NCI-H2227 (cell line): ENCODE measurements around the gene MTRF1L.

ENCODE experiments used
- DNase-seq: peaks from one replicate; lab custom pipeline; 2025; ENCODE audit not compliant: unreplicated experiment; lab: John Stamatoyannopoulos, UW

Gene MTRF1L, protein sequence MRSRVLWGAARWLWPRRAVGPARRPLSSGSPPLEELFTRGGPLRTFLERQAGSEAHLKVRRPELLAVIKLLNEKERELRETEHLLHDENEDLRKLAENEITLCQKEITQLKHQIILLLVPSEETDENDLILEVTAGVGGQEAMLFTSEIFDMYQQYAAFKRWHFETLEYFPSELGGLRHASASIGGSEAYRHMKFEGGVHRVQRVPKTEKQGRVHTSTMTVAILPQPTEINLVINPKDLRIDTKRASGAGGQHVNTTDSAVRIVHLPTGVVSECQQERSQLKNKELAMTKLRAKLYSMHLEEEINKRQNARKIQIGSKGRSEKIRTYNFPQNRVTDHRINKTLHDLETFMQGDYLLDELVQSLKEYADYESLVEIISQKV

GRCh38 chr6:153002613-153003365 lies at the start of gene MTRF1L:
Gene MTRF1L, minus strand, starts transcription at chr6:153002709. Its CDS starts 24 bp downstream, at chr6:153002685.
- peak; percentile 95 for DNase-seq

GRCh38 chr6:153051801-153052200 lies 49.3 kb upstream of the MTRF1L start:
- no peak for DNase-seq

DNA sequence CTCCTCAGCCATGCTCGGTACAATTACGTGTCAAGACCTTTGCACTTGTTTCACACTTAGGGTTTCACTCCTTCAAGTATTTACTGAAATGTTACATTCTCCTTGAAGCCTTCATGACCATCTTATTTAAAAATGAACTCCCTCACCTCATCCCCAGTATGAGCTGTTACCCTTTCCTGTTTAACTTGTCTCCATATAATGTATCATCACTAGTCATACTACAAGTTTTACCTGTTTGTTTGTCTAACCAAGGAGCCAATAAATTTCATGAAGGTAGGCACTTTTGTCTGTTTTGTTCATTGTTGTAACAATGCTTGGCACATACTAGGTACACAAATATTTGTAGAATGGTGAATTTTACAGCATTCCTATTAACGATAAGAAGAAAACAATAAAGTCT lies 46.1 kb upstream of the MTRF1L start:
- DNase-seq = no peak

GRCh38 chr6:153047386-153047785 lies 44.9 kb upstream of the MTRF1L start:
- no peak for DNase-seq

GRCh38 chr6:153045271-153045670 lies 42.8 kb upstream of the MTRF1L start:
- no peak for DNase-seq

DNA sequence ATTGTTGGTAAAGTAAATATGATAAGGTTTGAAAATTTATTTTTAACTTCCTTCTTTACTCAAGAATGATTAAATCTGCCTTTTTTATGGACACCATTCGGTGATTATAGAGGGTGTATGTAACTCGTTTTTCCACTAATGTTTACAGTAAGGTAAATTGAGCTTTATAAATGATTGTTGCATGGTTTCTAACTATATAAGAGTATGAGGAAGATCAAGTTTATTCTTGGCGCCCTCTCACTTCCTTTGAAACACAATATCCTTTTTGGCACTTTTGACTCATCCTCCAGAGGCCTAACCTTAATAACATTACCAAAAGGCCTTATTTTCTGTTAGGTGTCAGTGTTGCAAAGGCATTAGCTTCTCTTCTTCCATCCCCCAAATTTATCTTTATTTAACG lies 41.8 kb upstream of the MTRF1L start:
- DNase-seq = no peak

DNA sequence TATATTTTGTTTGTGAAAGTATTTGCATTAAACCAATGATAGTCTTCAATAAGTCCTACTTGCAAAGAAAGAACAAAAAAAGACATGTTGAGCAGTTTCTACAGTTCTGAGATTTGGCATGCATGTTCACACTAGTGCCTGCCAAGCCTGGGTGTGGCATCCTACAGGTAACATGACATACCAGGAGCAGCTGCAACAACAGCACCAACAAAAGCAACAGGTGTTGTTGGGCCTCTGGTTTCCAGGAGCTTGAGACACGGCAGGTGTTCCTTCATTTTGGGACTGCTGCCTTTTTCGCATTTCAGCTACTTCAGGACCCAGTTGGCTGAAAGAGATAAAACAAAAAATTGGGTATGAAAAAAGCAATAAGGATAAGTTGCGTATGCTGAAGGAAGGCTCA lies 41.2 kb upstream of the MTRF1L start:
- no peak for DNase-seq

DNA sequence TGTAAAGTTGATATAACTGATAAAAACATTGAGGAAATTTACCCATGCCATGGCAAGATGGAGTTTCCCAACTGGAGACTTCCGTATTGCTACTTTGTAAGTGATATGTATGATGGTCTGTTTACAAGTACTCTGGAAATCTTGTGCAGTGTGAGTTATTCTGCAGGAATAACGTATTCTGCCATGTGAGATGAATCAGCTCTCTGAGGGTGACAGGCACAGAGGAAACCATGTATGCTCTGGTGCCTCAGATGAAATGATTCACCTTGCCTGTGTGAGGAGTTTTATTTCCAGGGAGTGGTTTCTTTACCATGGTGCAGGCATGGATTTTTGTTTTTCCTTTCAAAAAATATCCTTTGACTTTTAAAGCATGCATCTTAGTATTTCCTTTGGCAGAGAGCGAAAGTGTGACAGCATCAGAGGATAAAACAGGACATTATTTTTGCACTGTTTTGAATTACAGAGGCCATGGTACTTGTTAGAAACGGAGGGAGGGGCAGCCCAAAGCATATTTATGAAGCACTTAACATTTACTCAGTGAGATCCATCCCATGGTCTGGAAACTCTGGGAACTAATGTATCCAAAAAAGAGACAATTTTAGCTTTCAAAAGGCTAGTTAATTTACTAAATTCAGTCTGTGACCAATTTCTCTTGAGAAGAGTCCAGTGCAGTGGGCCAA lies 36.0 kb upstream of the MTRF1L start:
- DNase-seq = no peak

DNA sequence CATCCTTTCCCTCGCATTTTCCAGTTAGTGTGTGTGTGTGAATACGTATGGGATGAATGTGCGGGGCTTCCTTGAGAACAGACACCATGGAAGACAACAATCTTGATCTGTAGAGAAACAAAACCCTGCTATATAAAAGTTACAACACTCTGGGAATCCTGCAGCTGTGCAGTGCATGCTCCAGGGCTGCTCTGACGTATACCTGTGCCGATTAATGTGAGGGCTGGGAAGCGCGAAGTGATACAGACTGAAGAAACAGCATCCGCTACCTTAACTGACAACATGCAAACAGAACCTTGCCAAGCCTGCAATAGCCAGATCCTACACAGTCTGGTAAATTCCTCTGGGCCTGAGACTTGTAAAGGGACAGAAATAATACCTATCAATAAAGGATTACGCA lies 31.6 kb upstream of the MTRF1L start:
- no peak for DNase-seq

DNA sequence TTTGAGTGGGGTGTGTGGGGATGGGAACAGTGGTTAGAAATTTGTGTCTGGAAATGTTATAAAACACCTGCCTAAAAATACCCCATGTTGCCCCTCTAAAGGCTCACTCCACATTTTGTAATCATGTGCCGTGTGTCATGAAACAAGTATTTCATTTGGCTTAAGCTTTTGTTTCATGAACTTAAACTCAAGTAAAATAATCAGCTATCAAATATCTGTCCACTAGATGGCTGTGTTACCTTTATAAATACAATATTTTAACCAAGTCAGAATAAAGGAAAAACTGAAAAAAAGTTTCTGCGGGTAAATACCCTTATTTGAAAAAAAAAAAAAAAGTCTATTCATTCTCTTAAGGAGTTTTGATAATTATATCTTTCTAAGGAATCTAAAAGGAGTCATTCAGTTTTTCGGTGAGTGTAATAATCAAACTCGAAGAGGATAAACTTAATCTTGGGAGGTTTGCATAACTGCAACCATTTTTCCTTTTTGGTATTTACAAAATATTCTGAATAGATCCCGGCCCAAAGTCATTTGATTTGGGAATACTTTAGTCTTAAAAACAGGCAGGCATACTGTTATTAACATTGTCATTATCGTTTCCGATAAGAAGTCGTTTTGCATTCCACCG lies 29.9 kb upstream of the MTRF1L start:
- peak; percentile 22 for DNase-seq

DNA sequence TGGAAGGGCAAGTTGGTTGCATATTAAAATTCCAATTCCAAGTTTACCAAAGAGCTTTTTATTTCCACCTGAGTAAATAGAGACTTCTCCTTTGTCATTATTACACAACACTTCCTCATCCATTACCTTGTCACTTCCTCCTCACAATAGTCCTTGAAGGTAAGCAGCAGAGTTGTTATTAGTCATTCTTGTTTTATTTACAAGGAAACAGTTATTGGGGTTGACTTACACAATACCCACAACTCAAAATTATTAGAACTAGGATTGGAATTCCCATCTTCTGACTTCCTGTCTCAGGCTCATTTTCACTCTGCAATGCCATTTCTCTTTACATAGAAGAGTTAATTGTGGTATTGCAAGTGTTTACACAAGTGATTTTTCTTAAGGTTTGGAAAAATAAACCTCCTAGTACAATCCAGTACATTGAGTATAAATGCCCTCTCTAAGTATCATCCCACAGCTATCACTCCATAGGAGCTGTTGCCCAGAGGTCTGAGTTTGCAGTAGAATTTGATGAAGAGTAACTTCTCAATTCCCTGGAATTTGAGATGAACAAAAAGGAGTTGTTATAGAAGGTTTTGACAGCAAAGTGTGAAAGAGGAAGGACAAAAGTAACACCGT lies 28.9 kb upstream of the MTRF1L start:
- DNase-seq = no peak

- DNase-seq = peak; percentile 0
Observed at GRCh38 chr6:153028963-153029362, 26.5 kb upstream of the MTRF1L start.

GRCh38 chr6:153028286-153028685 lies 25.8 kb upstream of the MTRF1L start:
- no peak for DNase-seq

- no peak for DNase-seq
Observed at GRCh38 chr6:153027480-153027879, 25.0 kb upstream of the MTRF1L start.

GRCh38 chr6:153024709-153025017 lies 22.2 kb upstream of the MTRF1L start:
- DNase-seq = no peak

- peak; percentile 64 for DNase-seq
Observed at GRCh38 chr6:153023977-153024708, 21.6 kb upstream of the MTRF1L start.

DNA sequence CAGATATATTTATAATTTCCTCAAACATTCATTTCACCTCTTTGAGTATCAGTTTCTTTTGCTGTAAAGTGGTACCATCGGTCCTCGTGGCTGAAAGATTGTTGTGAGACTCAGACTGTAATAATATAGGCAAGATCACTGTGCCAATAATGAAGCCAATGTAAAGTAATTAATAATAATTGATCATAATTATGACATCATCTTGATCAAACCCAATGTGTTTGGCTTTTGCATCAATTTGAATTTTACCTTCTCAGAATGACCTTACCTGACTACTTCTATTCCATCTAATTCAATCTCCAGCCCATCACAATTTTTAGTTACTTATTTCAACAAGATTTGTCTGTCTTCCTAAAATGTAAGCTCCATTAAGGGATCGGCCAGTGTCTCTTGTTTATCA lies 15.8 kb upstream of the MTRF1L start:
- DNase-seq = no peak

GRCh38 chr6:153016846-153017245 lies 14.3 kb upstream of the MTRF1L start:
- DNase-seq = no peak

DNA sequence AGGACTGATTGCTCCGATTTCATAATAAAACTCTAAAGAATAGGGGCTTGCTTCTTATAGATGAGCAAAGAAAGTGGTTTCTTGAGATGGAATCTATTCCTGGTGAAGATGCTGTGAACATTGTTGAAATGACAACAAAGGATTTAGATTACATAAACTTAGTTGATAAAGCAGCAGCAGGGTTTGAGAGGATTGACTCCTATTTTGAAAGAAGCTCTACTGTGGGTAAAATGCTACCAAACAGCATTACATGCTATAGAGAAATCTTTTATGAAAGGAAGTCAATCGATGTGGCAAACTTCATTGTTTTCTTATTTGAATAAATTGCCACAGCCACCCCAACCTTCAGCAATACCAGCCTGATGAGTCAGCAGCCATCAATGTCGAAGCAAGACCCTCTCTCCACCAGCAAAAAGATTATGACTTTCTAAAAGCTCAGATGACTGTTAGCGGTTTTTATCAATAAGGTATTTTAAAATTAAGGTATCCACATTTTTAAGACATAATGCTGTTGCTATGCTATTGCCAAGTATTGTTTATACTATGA lies 12.7 kb upstream of the MTRF1L start:
- no peak for DNase-seq

DNA sequence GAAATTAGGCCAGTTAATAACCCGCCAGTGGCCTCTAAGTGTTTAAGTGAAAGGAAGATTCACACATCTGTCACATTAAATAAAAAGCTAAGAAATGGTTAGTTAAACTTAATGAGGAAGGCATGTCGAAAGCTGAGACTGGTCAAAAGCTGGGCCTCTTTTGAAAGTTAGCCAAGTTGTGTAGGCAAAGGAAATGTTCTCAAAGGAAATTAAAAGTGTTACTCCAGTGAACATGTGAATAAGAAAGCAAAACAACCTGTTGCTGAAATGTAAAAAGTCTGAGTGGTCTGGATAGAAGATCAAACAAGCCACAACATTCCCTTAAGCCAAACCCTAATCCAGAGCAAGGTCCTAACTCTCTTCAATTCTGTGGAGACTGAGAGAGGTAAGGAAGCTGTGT lies 10.9 kb upstream of the MTRF1L start:
- no peak for DNase-seq
